ENCODE results near the gene DIAPH2. TPM values are rescaled to one million over a fixed set of nuclear protein-coding genes. Genes with fewer than 3 reads are reported as not detected.

DIAPH2 gene
- total and polyA plus RNA-seq, 9 of the 15 experiments (the other 6 are each of a cell fraction or from before 2014, with no cell fraction given): 0.01 to 0.18 (median 0.07) TPM; not detected in 1

- Histone ChIP-seq H3K4me1 (replicated peaks in 1 of 2; ENCODE audit: control insufficient read depth in 2 of 2, insufficient read depth in 2 of 2, low read length in 2 of 2) (no peaks in the 10 kb centered on the region), H4K20me1 (replicated peaks; ENCODE audit: control insufficient read depth, insufficient read depth, low read length) (no peaks in the 10 kb centered on the region), H3K9ac (ENCODE audit: insufficient read depth in 1 of 2, low read depth in 2 of 2, low read length in 2 of 2) (no peak overlapping the region), H3K4me2 (ENCODE audit: insufficient read depth, low read length) (no peak overlapping the region), H3K9me3 (replicated peaks; ENCODE audit: control insufficient read depth, insufficient read depth, low read depth, low read length) (no peaks in the 10 kb centered on the region), H3K9me1 (ENCODE audit: control insufficient read depth, insufficient read depth, low read length) (no peaks in the 10 kb centered on the region), H3K4me3 (no peak overlapping the region), H3K27me3 (ENCODE audit: control insufficient read depth in 2 of 2, insufficient read depth in 2 of 2, low read length in 2 of 2) (no peaks in the 10 kb centered on the region), H3K27ac (ENCODE audit: extremely low read depth, low read depth, low read length) (no peak overlapping the region), H3K36me3 (ENCODE audit: control insufficient read depth, insufficient read depth, low read length) (no peaks in the 10 kb centered on the region), H3K79me2 (ENCODE audit: control insufficient read depth, insufficient read depth, low read length) (no peaks in the 10 kb centered on the region), H2AFZ (ENCODE audit: low read depth, low read length) (no peak overlapping the region)
- no peak for FAIRE-seq
- 0% methylated on average over 2 of the region's 2 CpGs for WGBS (ENCODE audit: insufficient coverage, low coverage, missing lambda C conversion rate)
- intact Hi-C loops (cut with micrococcal nuclease): no loop called here
- ATAC-seq: no peak
- in situ Hi-C loops (cut with MboI): no loop called here
- ChIA-PET CTCF (ENCODE audit: low intra/inter-chr PET ratio) (no interaction called here), POLR2A (no interaction called here)
- TF ChIP-seq CBX5 (IDR thresholded peaks at IDR 0.05; ENCODE audit: borderline replicate concordance, low read depth): no peak
- no peak for TF ChIP-seq VEZF1 (CRISPR knock-in tag; IDR thresholded peaks at IDR 0.05)
- no peak for DNase-seq (ENCODE audit: extremely low read depth in 1 of 4, low spot score in 3 of 4)
- no TSS peak for BruUV-seq (replicated peaks)
Measured at GRCh38 chrX:96994093-96994492, 309.5 kb downstream of the DIAPH2 start.

DNA sequence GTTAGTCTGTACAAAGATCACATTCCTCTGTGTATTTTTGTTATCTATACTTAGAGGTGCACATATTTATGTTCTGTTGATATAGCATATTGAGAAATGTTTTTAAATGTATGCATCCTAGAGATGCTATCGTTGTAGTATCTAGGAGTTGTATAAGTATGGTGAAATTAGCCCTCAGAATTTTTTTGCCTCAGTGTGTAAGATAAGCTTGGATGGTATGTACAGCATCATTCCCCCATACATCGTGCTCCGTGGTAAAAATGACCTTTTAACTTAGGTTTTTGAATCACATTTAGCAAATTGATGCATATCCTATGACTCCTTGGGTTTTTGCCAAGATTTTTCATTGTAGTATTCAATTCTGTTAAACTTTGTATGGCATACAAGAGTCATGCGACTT is 312.6 kb downstream of the DIAPH2 start:
- WGBS (ENCODE audit: insufficient coverage, low coverage, missing lambda C conversion rate): 0% methylated on average over 4 of the region's 4 CpGs

More for the DNA sequence above, 312.6 kb downstream of the DIAPH2 start:
- CTCF ChIA-PET (ENCODE audit: low intra/inter-chr PET ratio): no interaction called here
- TF ChIP-seq POLR3A (IDR thresholded peaks at IDR 0.05; ENCODE audit: borderline replicate concordance, extremely low read depth, insufficient read depth, insufficient read length) (no peak), KDM4B (IDR thresholded peaks at IDR 0.05; ENCODE audit: borderline replicate concordance in 2 of 2, low read depth in 1 of 2) (no peak), GABPB2 (CRISPR knock-in tag; conservative IDR thresholded peaks at IDR 0.05) (no peak), ATF7 (IDR thresholded peaks at IDR 0.05) (no peak), U2AF2 (optimal IDR thresholded peaks at IDR 0.05; ENCODE audit: low read depth, low read length) (no peak)
- H3K9ac ChIP-seq (ENCODE audit: insufficient read depth in 1 of 2, low read depth in 2 of 2, low read length in 2 of 2): no peak overlapping the region
- no peak overlapping the region for H3K4me2 ChIP-seq (ENCODE audit: insufficient read depth, low read length)
- no peaks in the 10 kb centered on the region for H3K4me1 ChIP-seq (replicated peaks in 1 of 2; ENCODE audit: control insufficient read depth in 2 of 2, insufficient read depth in 2 of 2, low read length in 2 of 2)
- H3K36me3 ChIP-seq (ENCODE audit: control insufficient read depth, insufficient read depth, low read length): no peaks in the 10 kb centered on the region
- FAIRE-seq (no peak), ATAC-seq (no peak), DNase-seq (ENCODE audit: extremely low read depth in 1 of 4, low spot score in 3 of 4) (no peak)
- no peaks in the 10 kb centered on the region for H3K9me1 ChIP-seq (ENCODE audit: control insufficient read depth, insufficient read depth, low read length)
- intact Hi-C loops (cut with micrococcal nuclease) (no loop called here), in situ Hi-C loops (cut with MboI) (no loop called here)
- POLR2A ChIA-PET: no interaction called here
- no peaks in the 10 kb centered on the region for H3K9me3 ChIP-seq (replicated peaks; ENCODE audit: control insufficient read depth, insufficient read depth, low read depth, low read length)
- no peak overlapping the region for H2AFZ ChIP-seq (ENCODE audit: low read depth, low read length)
- H3K27ac ChIP-seq (ENCODE audit: extremely low read depth, low read depth, low read length): no peak overlapping the region
- H3K27me3 ChIP-seq (ENCODE audit: control insufficient read depth in 2 of 2, insufficient read depth in 2 of 2, low read length in 2 of 2): no peaks in the 10 kb centered on the region
- no TSS peak for BruUV-seq (replicated peaks)
- H4K20me1 ChIP-seq (replicated peaks; ENCODE audit: control insufficient read depth, insufficient read depth, low read length): no peaks in the 10 kb centered on the region
- H3K4me3 ChIP-seq: no peak overlapping the region
- H3K79me2 ChIP-seq (ENCODE audit: control insufficient read depth, insufficient read depth, low read length): no peaks in the 10 kb centered on the region
